ENCODE data around the gene CLCN7.

The CLCN7 gene

DNA sequence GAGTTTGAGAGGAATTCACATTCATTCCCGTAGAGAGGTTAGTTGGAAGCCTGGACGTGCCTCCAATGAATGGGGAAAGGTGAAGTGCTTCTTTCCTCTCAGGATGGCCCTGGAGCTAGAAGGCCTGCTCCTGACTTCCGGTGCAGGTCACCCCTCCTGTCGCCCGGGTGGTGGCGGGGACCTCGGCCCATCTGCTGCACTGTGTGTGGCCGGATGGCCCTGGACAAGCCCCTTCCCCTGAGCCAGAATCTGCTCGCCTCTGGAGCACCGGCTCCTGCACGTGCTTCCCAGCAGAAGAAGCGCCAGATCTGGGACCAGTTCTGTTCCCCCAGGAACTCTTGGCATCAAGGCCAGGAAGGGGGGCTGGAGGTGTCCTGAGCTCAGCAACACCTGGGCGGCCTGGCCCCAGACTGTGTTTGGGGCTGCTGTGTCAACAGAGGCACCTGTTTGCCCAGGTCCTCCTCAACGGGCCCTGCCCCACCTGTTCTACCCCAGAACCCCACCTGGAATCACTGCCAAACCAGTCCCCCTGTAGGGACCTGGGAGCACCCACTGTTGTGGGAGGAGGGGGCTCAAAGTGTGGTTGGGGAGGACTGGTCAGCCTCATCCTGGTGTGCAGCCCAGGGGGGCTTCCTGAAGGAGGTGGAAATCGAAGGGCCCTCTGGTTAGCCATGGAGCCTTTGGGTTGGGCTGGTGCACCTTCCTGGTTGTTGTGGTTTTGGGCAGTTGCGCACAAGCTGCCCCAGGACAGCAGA, 49.0 kb downstream of the CLCN7 start:
- no peaks in the 10 kb centered on the region for H3K36me3 ChIP-seq (ENCODE audit: control insufficient read depth, insufficient read depth, low read length)
- no peaks in the 10 kb centered on the region for H3K9me3 ChIP-seq (ENCODE audit: control insufficient read depth, insufficient read depth, low read length)
- no peak overlapping the region for H3K9ac ChIP-seq (ENCODE audit: low read depth, low read length)
- no peaks in the 10 kb centered on the region for H3K4me1 ChIP-seq (ENCODE audit: control insufficient read depth, insufficient read depth, low read length)
- H3K27ac ChIP-seq (ENCODE audit: low read depth, low read length) = no peak overlapping the region
- H3K4me3 ChIP-seq (ENCODE audit: low read depth, low read length) = no peak overlapping the region
- H3K27me3 ChIP-seq (ENCODE audit: control insufficient read depth, insufficient read depth, low read length) = no peaks in the 10 kb centered on the region

GRCh38 chr16:1424028-1424427, 50.8 kb downstream of the CLCN7 start:
- Histone ChIP-seq H3K36me3 (ENCODE audit: control insufficient read depth, insufficient read depth, low read length) (no peaks in the 10 kb centered on the region), H3K9ac (ENCODE audit: low read depth, low read length) (no peak overlapping the region), H3K4me1 (ENCODE audit: control insufficient read depth, insufficient read depth, low read length) (0 out of 2 replicates have a peak, but pooled peaks cover 5% of the 10 kb centered on the region), H3K27ac (ENCODE audit: low read depth, low read length) (no peak overlapping the region), H3K4me3 (ENCODE audit: low read depth, low read length) (no peak overlapping the region), H3K27me3 (ENCODE audit: control insufficient read depth, insufficient read depth, low read length) (no peaks in the 10 kb centered on the region), H3K9me3 (ENCODE audit: control insufficient read depth, insufficient read depth, low read length) (no peaks in the 10 kb centered on the region)

DNA sequence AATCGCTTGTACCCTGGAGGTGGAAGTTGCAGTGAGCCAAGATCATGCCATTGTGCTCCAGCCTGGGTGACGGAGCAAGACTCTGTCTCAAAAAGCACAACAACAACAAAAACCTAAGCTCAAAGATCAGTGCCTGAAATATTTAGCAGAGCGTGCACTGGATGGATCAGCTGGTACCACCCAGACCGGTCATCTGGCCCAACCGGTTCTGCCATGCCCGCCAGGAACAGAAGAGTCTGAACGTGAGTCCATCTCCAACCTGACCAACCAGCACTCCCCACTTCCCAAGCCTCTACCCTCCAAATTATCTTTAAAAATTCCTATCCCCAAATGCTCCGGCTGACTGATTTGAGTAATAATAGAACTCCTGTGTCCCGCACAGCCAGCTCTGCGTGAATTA, 52.8 kb downstream of the CLCN7 start:
- no peak overlapping the region for H3K4me3 ChIP-seq (ENCODE audit: low read depth, low read length)
- H3K9ac ChIP-seq (ENCODE audit: low read depth, low read length) = no peak overlapping the region
- H3K27ac ChIP-seq (ENCODE audit: low read depth, low read length) = no peak overlapping the region
- no peaks in the 10 kb centered on the region for H3K9me3 ChIP-seq (ENCODE audit: control insufficient read depth, insufficient read depth, low read length)
- 0 out of 2 replicates have a peak, but pooled peaks cover 5% of the 10 kb centered on the region for H3K4me1 ChIP-seq (ENCODE audit: control insufficient read depth, insufficient read depth, low read length)
- H3K27me3 ChIP-seq (ENCODE audit: control insufficient read depth, insufficient read depth, low read length) = no peaks in the 10 kb centered on the region
- no peaks in the 10 kb centered on the region for H3K36me3 ChIP-seq (ENCODE audit: control insufficient read depth, insufficient read depth, low read length)

DNA sequence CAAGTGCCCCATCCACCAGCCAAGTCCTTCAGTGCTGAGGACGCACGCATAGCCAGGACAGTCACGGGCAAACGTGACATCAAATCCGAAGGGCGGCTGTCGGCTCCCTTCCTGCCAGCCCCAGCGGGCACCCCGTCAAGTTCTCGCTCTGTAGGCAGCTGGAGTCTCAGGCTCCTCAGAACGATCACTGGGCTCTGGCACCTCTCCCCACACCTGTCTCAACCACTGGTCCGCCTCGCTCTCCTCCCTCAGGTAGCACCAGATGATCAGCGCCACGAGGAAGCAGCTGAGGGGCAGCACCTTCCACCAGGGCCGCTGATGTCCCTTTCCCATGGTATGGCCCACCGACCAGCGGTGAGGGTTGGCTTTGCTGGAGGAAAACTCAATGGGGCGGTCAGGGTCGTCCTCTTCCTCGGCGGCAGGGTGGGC, 54.7 kb downstream of the CLCN7 start:
- H3K36me3 ChIP-seq (ENCODE audit: control insufficient read depth, insufficient read depth, low read length) = no peaks in the 10 kb centered on the region
- H3K27ac ChIP-seq (ENCODE audit: low read depth, low read length) = peak overlapping the region; percentile 76
- H3K4me3 ChIP-seq (ENCODE audit: low read depth, low read length) = peak overlapping the region; percentile 97
- no peaks in the 10 kb centered on the region for H3K9me3 ChIP-seq (ENCODE audit: control insufficient read depth, insufficient read depth, low read length)
- peak overlapping the region; percentile 85 for H3K9ac ChIP-seq (ENCODE audit: low read depth, low read length)
- H3K4me1 ChIP-seq (ENCODE audit: control insufficient read depth, insufficient read depth, low read length) = 0 out of 2 replicates have a peak, but pooled peaks cover 5% of the 10 kb centered on the region
- no peaks in the 10 kb centered on the region for H3K27me3 ChIP-seq (ENCODE audit: control insufficient read depth, insufficient read depth, low read length)

DNA sequence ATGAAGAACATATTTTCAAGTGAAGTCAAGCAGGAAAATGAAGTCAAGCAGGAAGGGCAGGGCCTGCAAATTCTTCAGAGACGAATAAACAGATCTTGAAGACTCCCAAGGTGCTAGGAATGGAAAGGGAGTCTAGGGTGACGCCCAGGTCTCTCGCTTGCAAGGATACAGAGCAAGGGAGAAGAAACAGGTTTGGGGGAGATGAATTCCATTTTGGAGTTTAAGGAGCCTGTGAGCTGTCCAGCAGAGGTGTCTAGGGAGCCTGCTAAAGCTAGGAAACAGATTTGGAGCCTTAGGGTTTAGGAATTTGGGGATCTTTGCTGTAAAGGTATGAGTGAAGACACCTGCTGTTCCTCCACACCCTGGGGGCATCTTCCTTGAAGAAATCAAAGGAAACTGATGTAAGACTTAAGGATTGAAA, 58.3 kb downstream of the CLCN7 start:
- Histone ChIP-seq H3K9me3 (ENCODE audit: control insufficient read depth, insufficient read depth, low read length) (no peaks in the 10 kb centered on the region), H3K9ac (ENCODE audit: low read depth, low read length) (no peak overlapping the region), H3K27me3 (ENCODE audit: control insufficient read depth, insufficient read depth, low read length) (no peaks in the 10 kb centered on the region), H3K4me1 (ENCODE audit: control insufficient read depth, insufficient read depth, low read length) (0 out of 2 replicates have a peak, but pooled peaks cover 5% of the 10 kb centered on the region), H3K27ac (ENCODE audit: low read depth, low read length) (peak overlapping the region; percentile 5), H3K4me3 (ENCODE audit: low read depth, low read length) (no peak overlapping the region), H3K36me3 (ENCODE audit: control insufficient read depth, insufficient read depth, low read length) (peaks cover 4% of the 10 kb centered on the region; the same call in 1 of the 2 replicates)

GRCh38 chr16:1414532-1415260, 60.1 kb downstream of the CLCN7 start, which contains the start of gene UNKL:
TSS of gene UNKL (minus strand) at chr16:1414704. CDS start at chr16:1414691, 13 bp downstream.
- Histone ChIP-seq H3K9ac (ENCODE audit: low read depth, low read length) (no peak within 1 kb of the TSS; the same call in 1 of the 2 replicates), H3K36me3 (ENCODE audit: control insufficient read depth, insufficient read depth, low read length) (peaks cover 4% of the 10 kb centered on the region; the same call in 1 of the 2 replicates), H3K4me1 (ENCODE audit: control insufficient read depth, insufficient read depth, low read length) (0 out of 2 replicates have a peak, but pooled peaks cover 3% of the 10 kb centered on the region), H3K9me3 (ENCODE audit: control insufficient read depth, insufficient read depth, low read length) (no peaks in the 10 kb centered on the region), H3K4me3 (ENCODE audit: low read depth, low read length) (peak within 1 kb of the TSS; percentile 69), H3K27ac (ENCODE audit: low read depth, low read length) (peak within 1 kb of the TSS; percentile 47), H3K27me3 (ENCODE audit: control insufficient read depth, insufficient read depth, low read length) (no peaks in the 10 kb centered on the region)

GRCh38 chr16:1413684-1414531, 60.9 kb downstream of the CLCN7 start:
- H3K4me1 ChIP-seq (ENCODE audit: control insufficient read depth, insufficient read depth, low read length) = no peaks in the 10 kb centered on the region
- no peak overlapping the region; the same call in 1 of the 2 replicates for H3K9ac ChIP-seq (ENCODE audit: low read depth, low read length)
- no peaks in the 10 kb centered on the region for H3K27me3 ChIP-seq (ENCODE audit: control insufficient read depth, insufficient read depth, low read length)
- H3K4me3 ChIP-seq (ENCODE audit: low read depth, low read length) = peak overlapping the region; percentile 69
- H3K9me3 ChIP-seq (ENCODE audit: control insufficient read depth, insufficient read depth, low read length) = no peaks in the 10 kb centered on the region
- H3K36me3 ChIP-seq (ENCODE audit: control insufficient read depth, insufficient read depth, low read length) = peaks cover 4% of the 10 kb centered on the region; the same call in 1 of the 2 replicates
- peak overlapping the region; percentile 8 for H3K27ac ChIP-seq (ENCODE audit: low read depth, low read length)

DNA sequence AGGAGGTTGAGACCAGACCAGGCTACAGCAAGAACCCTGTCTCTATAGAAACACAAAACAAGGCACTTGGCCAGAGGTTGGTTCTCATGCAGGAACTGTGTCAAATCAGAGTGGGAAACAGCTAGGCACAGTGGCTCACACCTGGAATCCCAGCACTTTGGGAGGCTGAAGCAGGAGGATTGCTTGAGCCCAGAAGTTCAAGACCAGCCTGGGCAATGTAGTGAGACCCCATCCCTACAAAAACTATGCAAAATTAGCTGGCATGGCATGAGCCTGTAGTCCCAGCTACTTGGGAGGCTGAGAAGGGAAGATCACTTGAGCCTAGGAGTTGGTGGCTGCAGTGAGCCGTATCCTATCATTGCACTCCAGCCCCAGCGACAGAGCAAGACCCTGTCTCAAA, 62.0 kb downstream of the CLCN7 start:
- peaks cover 4% of the 10 kb centered on the region; the same call in 1 of the 2 replicates for H3K36me3 ChIP-seq (ENCODE audit: control insufficient read depth, insufficient read depth, low read length)
- H3K9me3 ChIP-seq (ENCODE audit: control insufficient read depth, insufficient read depth, low read length) = no peaks in the 10 kb centered on the region
- H3K27me3 ChIP-seq (ENCODE audit: control insufficient read depth, insufficient read depth, low read length) = no peaks in the 10 kb centered on the region
- no peak overlapping the region for H3K9ac ChIP-seq (ENCODE audit: low read depth, low read length)
- H3K4me3 ChIP-seq (ENCODE audit: low read depth, low read length) = no peak overlapping the region
- no peak overlapping the region for H3K27ac ChIP-seq (ENCODE audit: low read depth, low read length)
- H3K4me1 ChIP-seq (ENCODE audit: control insufficient read depth, insufficient read depth, low read length) = no peaks in the 10 kb centered on the region

- H3K36me3 ChIP-seq (ENCODE audit: control insufficient read depth, insufficient read depth, low read length) = peaks cover 7% of the 10 kb centered on the region
- no peaks in the 10 kb centered on the region for H3K27me3 ChIP-seq (ENCODE audit: control insufficient read depth, insufficient read depth, low read length)
- H3K4me1 ChIP-seq (ENCODE audit: control insufficient read depth, insufficient read depth, low read length) = no peaks in the 10 kb centered on the region
- peak overlapping the region; percentile 73 for H3K27ac ChIP-seq (ENCODE audit: low read depth, low read length)
- no peaks in the 10 kb centered on the region for H3K9me3 ChIP-seq (ENCODE audit: control insufficient read depth, insufficient read depth, low read length)
- H3K4me3 ChIP-seq (ENCODE audit: low read depth, low read length) = peak overlapping the region; percentile 89
- H3K9ac ChIP-seq (ENCODE audit: low read depth, low read length) = no peak overlapping the region
Measured at GRCh38 chr16:1408171-1408837, 66.5 kb downstream of the CLCN7 start.

- no peaks in the 10 kb centered on the region for H3K27me3 ChIP-seq (ENCODE audit: control insufficient read depth, insufficient read depth, low read length)
- peak overlapping the region; percentile 73 for H3K27ac ChIP-seq (ENCODE audit: low read depth, low read length)
- peaks cover 11% of the 10 kb centered on the region for H3K36me3 ChIP-seq (ENCODE audit: control insufficient read depth, insufficient read depth, low read length)
- H3K9me3 ChIP-seq (ENCODE audit: control insufficient read depth, insufficient read depth, low read length) = no peaks in the 10 kb centered on the region
- no peak overlapping the region for H3K9ac ChIP-seq (ENCODE audit: low read depth, low read length)
- H3K4me1 ChIP-seq (ENCODE audit: control insufficient read depth, insufficient read depth, low read length) = no peaks in the 10 kb centered on the region
- H3K4me3 ChIP-seq (ENCODE audit: low read depth, low read length) = peak overlapping the region; percentile 89
Measured at GRCh38 chr16:1407753-1408152, 67.1 kb downstream of the CLCN7 start.
